MCF 10A (cell line): Measurements from ENCODE around the gene KLHL30. TPM values are rescaled to one million over a fixed set of nuclear protein-coding genes. Genes with fewer than 3 reads are reported as not detected.

ENCODE experiments used
- BruUV-seq: library from RNA; stranded (reverse); fragments of 400-500 nt; replicated peaks from 2 replicates; lab custom pipeline; 2021; lab: Mats Ljungman, UMichigan
- CTCF ChIA-PET: fragments of 300-600 bp; sonication (Branson Sonifier 250); formaldehyde crosslinking; extraction: SDS; loops from one replicate; lab custom pipeline; 2021; ENCODE audit warnings: antibody characterized with exemption, inconsistent platforms; lab: Yijun Ruan, JAX
- POLR2A ChIA-PET: fragments of 300-600, 350-650 bp; sonication (Branson Sonifier 250); formaldehyde crosslinking; extraction: SDS; loops from one replicate; lab custom pipeline; 2020; ENCODE audit warnings: antibody characterized with exemption, inconsistent platforms; lab: Yijun Ruan, JAX
- DNase-seq: peaks from one replicate; pipeline ENCODE4 v3.0.0-alpha.2; 2018; ENCODE audit not compliant: unreplicated experiment
- H3K27ac Mint-ChIP-seq: one replicate; pipeline ENCODE4 v1.8.0; 2022; ENCODE audit warnings: mild to moderate bottlenecking, low read depth, mixed read lengths; ENCODE audit not compliant: unreplicated experiment
- H3K27me3 Mint-ChIP-seq: one replicate; pipeline ENCODE4 v1.8.0; 2022; ENCODE audit warnings: mixed read lengths; ENCODE audit not compliant: insufficient read depth, unreplicated experiment
- H3K36me3 Mint-ChIP-seq: one replicate; pipeline ENCODE4 v1.8.0; 2022; ENCODE audit warnings: mild to moderate bottlenecking, moderate library complexity, mixed read lengths; ENCODE audit not compliant: insufficient read depth, unreplicated experiment
- H3K4me1 Mint-ChIP-seq: one replicate; pipeline ENCODE4 v1.8.0; 2022; ENCODE audit warnings: mixed read lengths; ENCODE audit not compliant: insufficient read depth, unreplicated experiment
- H3K4me3 Mint-ChIP-seq: one replicate; pipeline ENCODE4 v1.8.0; 2022; ENCODE audit warnings: mild to moderate bottlenecking, moderate library complexity, mixed read lengths; ENCODE audit not compliant: unreplicated experiment
- H3K9me3 Mint-ChIP-seq: one replicate; pipeline ENCODE4 v1.8.0; 2022; ENCODE audit warnings: mixed read lengths; ENCODE audit not compliant: unreplicated experiment
- intact Hi-C: fragments of 100-400 bp; cut with micrococcal nuclease; formaldehyde crosslinking; loops from 2 replicates; pipeline ENCODE4 v1.14.1; 2022
- total RNA-seq: library from RNA; stranded (reverse); gene quantifications from 2 replicates; pipeline ENCODE4 v1.2.3, GENCODE V29; 2022
- TF ChIP-seq, protein P1 (sequence below): fragments of 200-600 bp; IDR thresholded peaks from one replicate; pipeline ENCODE4 v1.8.0; 2022; ENCODE audit warnings: antibody characterized with exemption, mild to moderate bottlenecking; ENCODE audit not compliant: unreplicated experiment

KLHL30 gene
- total RNA-seq, 1 experiment from 2014 or later: 0.35 TPM

- POLR2A ChIA-PET: no interaction called here
- BruUV-seq: no TSS peak
- CTCF ChIA-PET: interaction anchor here (0.6 kb wide), 1 partner anchor 68 kb away, joined by 4 read pairs; no protein-coding TSS in a partner anchor
- intact Hi-C loops: no loop called here
- no peak for DNase-seq
- Mint-ChIP-seq H3K9me3 (no peaks in the 10 kb centered on the region), H3K27me3 (no peaks in the 10 kb centered on the region), H3K4me3 (no peak overlapping the region), H3K4me1 (peaks cover 25% of the 10 kb centered on the region), H3K36me3 (peaks cover 81% of the 10 kb centered on the region), H3K27ac (peak overlapping the region; percentile 51)
- TF ChIP-seq, protein P1, sequence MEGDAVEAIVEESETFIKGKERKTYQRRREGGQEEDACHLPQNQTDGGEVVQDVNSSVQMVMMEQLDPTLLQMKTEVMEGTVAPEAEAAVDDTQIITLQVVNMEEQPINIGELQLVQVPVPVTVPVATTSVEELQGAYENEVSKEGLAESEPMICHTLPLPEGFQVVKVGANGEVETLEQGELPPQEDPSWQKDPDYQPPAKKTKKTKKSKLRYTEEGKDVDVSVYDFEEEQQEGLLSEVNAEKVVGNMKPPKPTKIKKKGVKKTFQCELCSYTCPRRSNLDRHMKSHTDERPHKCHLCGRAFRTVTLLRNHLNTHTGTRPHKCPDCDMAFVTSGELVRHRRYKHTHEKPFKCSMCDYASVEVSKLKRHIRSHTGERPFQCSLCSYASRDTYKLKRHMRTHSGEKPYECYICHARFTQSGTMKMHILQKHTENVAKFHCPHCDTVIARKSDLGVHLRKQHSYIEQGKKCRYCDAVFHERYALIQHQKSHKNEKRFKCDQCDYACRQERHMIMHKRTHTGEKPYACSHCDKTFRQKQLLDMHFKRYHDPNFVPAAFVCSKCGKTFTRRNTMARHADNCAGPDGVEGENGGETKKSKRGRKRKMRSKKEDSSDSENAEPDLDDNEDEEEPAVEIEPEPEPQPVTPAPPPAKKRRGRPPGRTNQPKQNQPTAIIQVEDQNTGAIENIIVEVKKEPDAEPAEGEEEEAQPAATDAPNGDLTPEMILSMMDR: no peak
Observed at GRCh38 chr2:238171575-238172187, 33.2 kb downstream of the KLHL30 start.

DNA sequence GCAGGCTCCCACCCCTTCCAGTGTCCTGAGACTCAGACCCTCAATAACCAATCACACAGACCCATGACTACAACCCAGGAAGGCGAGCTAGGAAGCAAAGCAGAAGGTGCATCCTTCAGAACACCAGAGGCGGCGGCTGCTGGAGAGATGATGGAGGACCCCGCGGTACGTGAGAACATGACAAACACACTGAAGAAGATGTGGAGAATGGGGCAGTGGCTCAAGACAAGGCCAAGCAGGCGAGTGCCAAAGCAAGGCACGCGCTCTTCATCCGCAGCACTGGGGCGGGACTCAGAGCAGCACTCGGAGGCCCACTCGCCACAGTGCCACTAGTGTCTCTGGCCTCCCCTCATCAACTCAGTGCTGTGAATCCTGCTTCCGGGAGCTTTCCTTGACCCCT lies 34.0 kb downstream of the KLHL30 start:
- intact Hi-C loops: no loop called here
- ChIA-PET CTCF (no interaction called here), POLR2A (no interaction called here)
- BruUV-seq: no TSS peak
- Mint-ChIP-seq H3K36me3 (peaks cover 86% of the 10 kb centered on the region), H3K27me3 (no peaks in the 10 kb centered on the region), H3K4me3 (no peak overlapping the region), H3K9me3 (no peaks in the 10 kb centered on the region), H3K27ac (peak overlapping the region; percentile 51), H3K4me1 (peaks cover 25% of the 10 kb centered on the region)
- DNase-seq: no peak
- TF ChIP-seq, protein P1: no peak

DNA sequence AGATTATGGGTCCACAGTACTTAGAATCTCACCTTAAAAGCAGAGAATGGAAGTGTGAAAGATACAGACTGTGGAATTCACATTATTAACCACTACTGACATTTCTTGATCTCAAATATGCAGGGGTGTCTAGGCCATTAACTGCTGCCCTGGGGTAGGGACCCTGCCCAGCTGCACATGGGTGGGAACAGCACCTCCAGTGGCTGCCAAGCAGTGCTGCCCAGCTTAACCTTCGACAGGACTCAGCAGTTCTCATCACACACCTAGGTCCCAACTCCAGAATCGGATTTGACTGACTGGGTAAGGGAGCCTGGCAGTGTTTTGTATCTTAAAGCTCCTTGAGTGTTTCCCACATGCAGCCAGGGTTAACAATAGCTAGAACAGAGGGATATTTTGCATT lies 35.2 kb downstream of the KLHL30 start:
- peaks cover 86% of the 10 kb centered on the region for H3K36me3 Mint-ChIP-seq
- TF ChIP-seq, protein P1: no peak
- ChIA-PET POLR2A (interaction anchor here (0.9 kb wide), 1 partner anchor 113 kb away, joined by 3 read pairs; no protein-coding TSS in a partner anchor), CTCF (no interaction called here)
- no peaks in the 10 kb centered on the region for H3K9me3 Mint-ChIP-seq
- H3K4me1 Mint-ChIP-seq: peaks cover 24% of the 10 kb centered on the region
- peak overlapping the region; percentile 19 for H3K27ac Mint-ChIP-seq
- H3K4me3 Mint-ChIP-seq: no peak overlapping the region
- no peak for DNase-seq
- BruUV-seq: no TSS peak
- intact Hi-C loops: no loop called here
- no peaks in the 10 kb centered on the region for H3K27me3 Mint-ChIP-seq

DNA sequence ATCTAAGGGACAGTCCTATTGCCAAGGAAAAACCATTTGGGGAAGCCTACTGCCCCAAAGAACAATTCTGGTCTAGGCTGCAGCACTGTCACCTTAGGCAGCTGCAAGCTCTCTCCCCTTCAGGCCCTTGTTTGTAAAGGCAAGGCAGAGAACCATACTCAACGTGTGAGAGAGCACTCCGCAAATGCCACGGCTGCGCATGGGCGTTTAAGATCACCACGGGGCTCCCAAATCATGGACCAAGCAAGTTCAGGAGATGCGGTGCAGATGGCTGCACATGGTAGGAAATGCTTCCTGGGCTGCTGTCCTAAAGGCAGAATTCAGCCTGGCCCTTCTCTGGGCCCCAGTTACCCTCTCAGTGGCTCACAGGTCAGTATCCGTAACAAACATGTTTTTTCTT lies 35.8 kb downstream of the KLHL30 start:
- POLR2A ChIA-PET: interaction anchor here (2.8 kb wide), 1 partner anchor 28 kb away, joined by 18 read pairs; the partner anchor contains the start of gene ILKAP
- Mint-ChIP-seq H3K4me1 (peaks cover 19% of the 10 kb centered on the region), H3K27me3 (no peaks in the 10 kb centered on the region), H3K4me3 (no peak overlapping the region), H3K27ac (no peak overlapping the region), H3K9me3 (no peaks in the 10 kb centered on the region), H3K36me3 (peaks cover 91% of the 10 kb centered on the region)
- intact Hi-C loops: no loop called here
- no peak for DNase-seq
- CTCF ChIA-PET: no interaction called here
- BruUV-seq: no TSS peak
- TF ChIP-seq, protein P1: no peak
